Breast epithelium (tissue), 3 donors: ENCODE results near the gene LYPD3.

Source experiments
- POLR2AphosphoS5 ChIP-seq, 3 donors: sonication (generic); formaldehyde crosslinking; IDR thresholded peaks; one replicate each; pipeline ENCODE4 v1.6.1; 2017; ENCODE audit warnings: antibody characterized with exemption in 3 of 3
- TF ChIP-seq, protein P1 (sequence below), 3 donors: fragments of 450-650 bp; IDR thresholded peaks; one replicate each; pipeline ENCODE4 v1.5.1; 2016 to 2017; ENCODE audit warnings: antibody characterized with exemption in 3 of 3, mild to moderate bottlenecking in 3 of 3, moderate library complexity in 3 of 3

DNA sequence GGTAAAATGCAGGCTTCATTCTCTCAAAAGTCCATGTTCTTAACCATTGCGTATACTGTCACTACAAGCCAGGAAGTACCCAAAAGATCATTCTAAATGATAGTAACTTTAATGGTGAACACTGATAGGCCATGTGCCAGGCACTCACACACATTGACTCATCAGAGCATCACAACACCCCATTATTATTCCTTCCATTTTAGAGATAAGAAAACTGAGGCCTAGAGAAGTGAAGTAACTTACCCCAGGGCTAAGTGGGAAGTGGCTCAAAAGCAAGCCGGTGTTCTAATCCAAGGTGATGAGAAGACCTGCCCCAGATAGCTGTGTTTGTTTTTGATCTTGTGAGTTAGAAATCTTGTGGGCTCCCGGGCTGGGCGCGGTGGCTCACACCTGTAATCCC, 40.5 kb upstream of the LYPD3 start:
- TF ChIP-seq POLR2AphosphoS5 (IDR thresholded peaks at IDR 0.05): no peak
- TF ChIP-seq, protein P1, sequence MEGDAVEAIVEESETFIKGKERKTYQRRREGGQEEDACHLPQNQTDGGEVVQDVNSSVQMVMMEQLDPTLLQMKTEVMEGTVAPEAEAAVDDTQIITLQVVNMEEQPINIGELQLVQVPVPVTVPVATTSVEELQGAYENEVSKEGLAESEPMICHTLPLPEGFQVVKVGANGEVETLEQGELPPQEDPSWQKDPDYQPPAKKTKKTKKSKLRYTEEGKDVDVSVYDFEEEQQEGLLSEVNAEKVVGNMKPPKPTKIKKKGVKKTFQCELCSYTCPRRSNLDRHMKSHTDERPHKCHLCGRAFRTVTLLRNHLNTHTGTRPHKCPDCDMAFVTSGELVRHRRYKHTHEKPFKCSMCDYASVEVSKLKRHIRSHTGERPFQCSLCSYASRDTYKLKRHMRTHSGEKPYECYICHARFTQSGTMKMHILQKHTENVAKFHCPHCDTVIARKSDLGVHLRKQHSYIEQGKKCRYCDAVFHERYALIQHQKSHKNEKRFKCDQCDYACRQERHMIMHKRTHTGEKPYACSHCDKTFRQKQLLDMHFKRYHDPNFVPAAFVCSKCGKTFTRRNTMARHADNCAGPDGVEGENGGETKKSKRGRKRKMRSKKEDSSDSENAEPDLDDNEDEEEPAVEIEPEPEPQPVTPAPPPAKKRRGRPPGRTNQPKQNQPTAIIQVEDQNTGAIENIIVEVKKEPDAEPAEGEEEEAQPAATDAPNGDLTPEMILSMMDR (IDR thresholded peaks at IDR 0.05): no peak
